KMS-11 (cell line): ENCODE data around the gene PCNX2.

Source experiments
- H2AFZ ChIP-seq: fragments of 200-600 bp; sonication (generic); 2 replicates; pipeline ENCODE4 v1.6.1; 2016; ENCODE audit warnings: antibody characterized with exemption, mixed run types, low read depth
- H3K27ac ChIP-seq: fragments of 200-600 bp; sonication (generic); 2 replicates; pipeline ENCODE4 v1.6.1; 2016; ENCODE audit warnings: mild to moderate bottlenecking, mixed run types
- H3K27me3 ChIP-seq: fragments of 200-600 bp; sonication (generic); 2 replicates; pipeline ENCODE4 v1.6.1; 2017; ENCODE audit warnings: mild to moderate bottlenecking, low read depth, mixed run types, moderate library complexity; ENCODE audit not compliant: insufficient read depth
- H3K36me3 ChIP-seq: fragments of 200-600 bp; sonication (generic); 2 replicates; pipeline ENCODE4 v1.6.1; 2017; ENCODE audit warnings: mild to moderate bottlenecking, mixed run types; ENCODE audit not compliant: insufficient read depth
- H3K4me1 ChIP-seq: fragments of 200-600 bp; sonication (generic); 2 replicates; pipeline ENCODE4 v1.6.1; 2016; ENCODE audit warnings: mild to moderate bottlenecking, low read depth, mixed run types; ENCODE audit not compliant: poor library complexity, severe bottlenecking
- H3K4me2 ChIP-seq: fragments of 200-600 bp; sonication (generic); 2 replicates; pipeline ENCODE4 v1.7.0; 2016; ENCODE audit warnings: mild to moderate bottlenecking, mixed run types
- H3K4me3 ChIP-seq: fragments of 200-600 bp; sonication (generic); IDR thresholded peaks from 2 replicates; pipeline ENCODE4 v1.6.1; 2017; ENCODE audit warnings: low read depth, low read length, mixed read lengths; ENCODE audit not compliant: insufficient read depth
- H3K79me2 ChIP-seq: fragments of 200-600 bp; sonication (generic); 2 replicates; pipeline ENCODE4 v1.6.1; 2016; ENCODE audit warnings: low read depth, mixed run types; ENCODE audit not compliant: insufficient read depth
- H3K9ac ChIP-seq: fragments of 200-600 bp; sonication (generic); 2 replicates; pipeline ENCODE4 v1.6.1; 2016; ENCODE audit warnings: mild to moderate bottlenecking, mixed run types
- H4K20me1 ChIP-seq: fragments of 200-600 bp; sonication (generic); 2 replicates; pipeline ENCODE4 v1.6.1; 2016; ENCODE audit warnings: mild to moderate bottlenecking, mixed run types; ENCODE audit not compliant: insufficient read depth
- CTCF ChIP-seq: fragments of 200-600 bp; sonication (generic); conservative IDR thresholded peaks from 2 replicates; pipeline ENCODE4 v1.6.1; 2017; ENCODE audit warnings: low read depth, mild to moderate bottlenecking, antibody characterized with exemption, low read length, moderate library complexity, mixed read lengths

PCNX2 gene

GRCh38 chr1:233227930-233228465 lies 67.5 kb downstream of the PCNX2 start:
- Histone ChIP-seq H3K36me3 (no peaks in the 10 kb centered on the region), H3K4me3 (no peak overlapping the region), H3K27me3 (no peaks in the 10 kb centered on the region), H3K79me2 (no peaks in the 10 kb centered on the region), H4K20me1 (no peaks in the 10 kb centered on the region), H3K9ac (no peak overlapping the region), H3K4me2 (no peak overlapping the region), H3K4me1 (no peaks in the 10 kb centered on the region), H2AFZ (no peak overlapping the region), H3K27ac (no peak overlapping the region)
- no peak for TF ChIP-seq CTCF

- Histone ChIP-seq H3K4me3 (no peak overlapping the region), H4K20me1 (no peaks in the 10 kb centered on the region), H3K9ac (no peak overlapping the region), H3K27ac (no peak overlapping the region), H3K27me3 (no peaks in the 10 kb centered on the region), H3K36me3 (no peaks in the 10 kb centered on the region), H3K4me2 (no peak overlapping the region), H2AFZ (no peak overlapping the region), H3K79me2 (no peaks in the 10 kb centered on the region), H3K4me1 (no peaks in the 10 kb centered on the region)
- TF ChIP-seq CTCF: no peak
Measured at GRCh38 chr1:233224311-233224710, 71.2 kb downstream of the PCNX2 start.

- Histone ChIP-seq H2AFZ (no peak overlapping the region), H3K27ac (no peak overlapping the region), H3K79me2 (no peaks in the 10 kb centered on the region), H3K27me3 (no peaks in the 10 kb centered on the region), H3K4me2 (no peak overlapping the region), H3K36me3 (no peaks in the 10 kb centered on the region), H3K4me1 (no peaks in the 10 kb centered on the region), H4K20me1 (no peaks in the 10 kb centered on the region), H3K4me3 (no peak overlapping the region), H3K9ac (no peak overlapping the region)
- TF ChIP-seq CTCF: no peak
Measured at GRCh38 chr1:233217832-233218231, 77.7 kb downstream of the PCNX2 start.

- Histone ChIP-seq H3K4me2 (no peak overlapping the region), H3K27me3 (no peaks in the 10 kb centered on the region), H3K9ac (no peak overlapping the region), H3K27ac (no peak overlapping the region), H3K4me3 (no peak overlapping the region), H3K79me2 (no peaks in the 10 kb centered on the region), H3K36me3 (no peaks in the 10 kb centered on the region), H3K4me1 (no peaks in the 10 kb centered on the region), H2AFZ (no peak overlapping the region), H4K20me1 (no peaks in the 10 kb centered on the region)
- no peak for TF ChIP-seq CTCF
Measured at GRCh38 chr1:233216009-233216408, 79.5 kb downstream of the PCNX2 start.
